Trophoblast cell (in vitro differentiated cells and primary cell): ENCODE data around the gene FGG.

Experiments used
- DNase-seq, 2 donors: peaks; one replicate each; pipeline ENCODE4 v3.0.0-alpha.2; 2016
- H2AFZ ChIP-seq: 2 replicates; pipeline ENCODE4 v1.6.1; 2013; ENCODE audit warnings: low read length, moderate library complexity, mild to moderate bottlenecking; ENCODE audit not compliant: insufficient read depth, poor library complexity
- H2AK5ac ChIP-seq: 2 replicates; pipeline ENCODE4 v1.6.1; 2013; ENCODE audit warnings: mild to moderate bottlenecking, low read length
- H2BK120ac ChIP-seq: 2 replicates; pipeline ENCODE4 v1.6.1; 2013; ENCODE audit warnings: low read length, mild to moderate bottlenecking, moderate library complexity; ENCODE audit not compliant: insufficient read depth, poor library complexity
- H2BK12ac ChIP-seq: 2 replicates; pipeline ENCODE4 v1.6.1; 2013; ENCODE audit warnings: mild to moderate bottlenecking, low read length, moderate library complexity
- H2BK5ac ChIP-seq: 2 replicates; pipeline ENCODE4 v1.6.1; 2013; ENCODE audit warnings: low read length, low read depth, moderate library complexity, mild to moderate bottlenecking; ENCODE audit not compliant: poor library complexity
- H3K14ac ChIP-seq: 2 replicates; pipeline ENCODE4 v1.6.1; 2013; ENCODE audit warnings: mild to moderate bottlenecking, low read length
- H3K18ac ChIP-seq: 2 replicates; pipeline ENCODE4 v1.6.1; 2013; ENCODE audit warnings: mild to moderate bottlenecking, low read length
- H3K23ac ChIP-seq: 2 replicates; pipeline ENCODE4 v1.6.1; 2013; ENCODE audit warnings: low read length
- H3K27ac ChIP-seq: 2 replicates; pipeline ENCODE4 v1.5.1; 2013; ENCODE audit warnings: low read depth, mild to moderate bottlenecking, inconsistent platforms, low read length, moderate library complexity
- H3K27me3 ChIP-seq: 2 replicates; pipeline ENCODE4 v1.6.1; 2013; ENCODE audit warnings: inconsistent platforms, mild to moderate bottlenecking, low read length, moderate library complexity; ENCODE audit not compliant: insufficient read depth
- H3K36me3 ChIP-seq, 2 experiments: 1 replicate in 1 of 2; 2 replicates in 1 of 2; pipeline ENCODE4 v1.6.1; 2013; ENCODE audit warnings: low read length in 2 of 2, mild to moderate bottlenecking in 2 of 2, moderate library complexity in 1 of 2; ENCODE audit not compliant: insufficient read depth in 2 of 2, control insufficient read depth in 1 of 2
- H3K4ac ChIP-seq: 2 replicates; pipeline ENCODE4 v1.6.1; 2013; ENCODE audit warnings: low read depth, mild to moderate bottlenecking, low read length, moderate library complexity
- H3K4me1 ChIP-seq, 2 experiments: 1 replicate in 1 of 2; 2 replicates in 1 of 2; pipeline ENCODE4 v1.6.1; 2013; ENCODE audit warnings: low read length in 2 of 2, mild to moderate bottlenecking in 2 of 2, moderate library complexity in 1 of 2; ENCODE audit not compliant: insufficient read depth in 2 of 2, control insufficient read depth in 1 of 2
- H3K4me2 ChIP-seq: 2 replicates; pipeline ENCODE4 v1.6.1; 2013; ENCODE audit warnings: inconsistent platforms, mild to moderate bottlenecking, low read length, moderate library complexity
- H3K4me3 ChIP-seq: 2 replicates; pipeline ENCODE4 v1.5.1; 2013; ENCODE audit warnings: mild to moderate bottlenecking, low read depth, low read length, inconsistent platforms
- H3K79me1 ChIP-seq: one replicate; pipeline ENCODE4 v1.6.1; 2013; ENCODE audit warnings: low read length
- H3K79me2 ChIP-seq: 2 replicates; pipeline ENCODE4 v1.6.1; 2013; ENCODE audit warnings: low read length, mild to moderate bottlenecking; ENCODE audit not compliant: control insufficient read depth, insufficient read depth, poor library complexity
- H3K9ac ChIP-seq: 2 replicates; pipeline ENCODE4 v1.6.1; 2013; ENCODE audit warnings: mild to moderate bottlenecking, low read length
- H3K9me3 ChIP-seq: 2 replicates; pipeline ENCODE4 v1.6.1; 2013; ENCODE audit warnings: low read depth, mild to moderate bottlenecking, control low read depth, inconsistent platforms, low read length; ENCODE audit not compliant: insufficient read depth
- H4K12ac ChIP-seq: 2 replicates; pipeline ENCODE4 v1.6.1; 2013; ENCODE audit warnings: low read depth, mild to moderate bottlenecking, low read length, moderate library complexity
- H4K8ac ChIP-seq: 2 replicates; pipeline ENCODE4 v1.6.1; 2013; ENCODE audit warnings: low read depth, mild to moderate bottlenecking, low read length, moderate library complexity
- H4K91ac ChIP-seq: one replicate; pipeline ENCODE4 v1.6.1; 2013; ENCODE audit warnings: low read depth, mild to moderate bottlenecking, low read length, moderate library complexity
- WGBS: extraction: QIAGEN DNeasy Blood & Tissue Kit; methylation state at CpG from one replicate; pipeline ENCODE4 v1.1.7; 2013; ENCODE audit warnings: missing lambda C conversion rate; ENCODE audit not compliant: insufficient read length, insufficient coverage; ENCODE audit errors: extremely low coverage; 5-methylcytosine and 5-hydroxymethylcytosine counted together

FGG gene

GRCh38 chr4:154589296-154590197 is 22.9 kb downstream of the FGG start:
- no peak overlapping the region for H3K14ac ChIP-seq
- H4K8ac ChIP-seq = no peak overlapping the region
- no peaks in the 10 kb centered on the region for H3K27me3 ChIP-seq
- no peak overlapping the region for H2AFZ ChIP-seq
- no peak overlapping the region for H2BK12ac ChIP-seq
- no peak overlapping the region for H4K12ac ChIP-seq
- no CpG with 5 or more reads among the region's 7 CpGs for WGBS
- no peak overlapping the region for H2AK5ac ChIP-seq
- no peak overlapping the region for H3K4me3 ChIP-seq
- no peak overlapping the region for H3K4ac ChIP-seq
- H3K4me2 ChIP-seq = no peak overlapping the region
- H3K9me3 ChIP-seq = no peaks in the 10 kb centered on the region
- no peak overlapping the region for H3K23ac ChIP-seq
- no peak overlapping the region for H3K18ac ChIP-seq
- no peak for DNase-seq
- H3K9ac ChIP-seq = no peak overlapping the region
- H2BK120ac ChIP-seq = no peak overlapping the region
- H3K79me2 ChIP-seq = no peaks in the 10 kb centered on the region
- H4K91ac ChIP-seq = no peak overlapping the region
- H2BK5ac ChIP-seq = no peak overlapping the region
- H3K79me1 ChIP-seq = no peaks in the 10 kb centered on the region
- H3K36me3 ChIP-seq = no peaks in the 10 kb centered on the region
- H3K27ac ChIP-seq = no peak overlapping the region
- no peaks in the 10 kb centered on the region for H3K4me1 ChIP-seq

- H3K36me3 ChIP-seq = no peaks in the 10 kb centered on the region
- H3K27me3 ChIP-seq = no peaks in the 10 kb centered on the region
- no peak overlapping the region for H3K14ac ChIP-seq
- no peak overlapping the region for H3K4me2 ChIP-seq
- H3K4me3 ChIP-seq = no peak overlapping the region
- no peak overlapping the region for H3K18ac ChIP-seq
- no peak overlapping the region for H3K9ac ChIP-seq
- no peak overlapping the region for H3K27ac ChIP-seq
- H3K4ac ChIP-seq = no peak overlapping the region
- no peak overlapping the region for H2AFZ ChIP-seq
- no CpG with 5 or more reads among the region's 2 CpGs for WGBS
- H2BK5ac ChIP-seq = no peak overlapping the region
- no peaks in the 10 kb centered on the region for H3K9me3 ChIP-seq
- no peak overlapping the region for H4K12ac ChIP-seq
- H4K91ac ChIP-seq = no peak overlapping the region
- no peak overlapping the region for H4K8ac ChIP-seq
- DNase-seq = no peak
- no peak overlapping the region for H2BK120ac ChIP-seq
- H3K79me1 ChIP-seq = no peaks in the 10 kb centered on the region
- H3K4me1 ChIP-seq = no peaks in the 10 kb centered on the region
- H3K23ac ChIP-seq = no peak overlapping the region
- no peak overlapping the region for H2BK12ac ChIP-seq
- no peaks in the 10 kb centered on the region for H3K79me2 ChIP-seq
- no peak overlapping the region for H2AK5ac ChIP-seq
Measured at GRCh38 chr4:154588198-154588597, 24.3 kb downstream of the FGG start.

- Histone ChIP-seq H3K9ac (no peak overlapping the region), H4K12ac (no peak overlapping the region), H4K8ac (no peak overlapping the region), H3K4ac (no peak overlapping the region), H2BK12ac (no peak overlapping the region), H3K14ac (no peak overlapping the region), H3K4me2 (no peak overlapping the region), H3K18ac (no peak overlapping the region), H3K36me3 (no peaks in the 10 kb centered on the region), H3K9me3 (no peaks in the 10 kb centered on the region), H2BK5ac (no peak overlapping the region), H2BK120ac (no peak overlapping the region), H3K4me3 (no peak overlapping the region), H3K27ac (no peak overlapping the region), H2AFZ (no peak overlapping the region), H4K91ac (no peak overlapping the region), H3K79me2 (no peaks in the 10 kb centered on the region), H2AK5ac (no peak overlapping the region), H3K4me1 (no peaks in the 10 kb centered on the region), H3K23ac (no peak overlapping the region), H3K27me3 (no peaks in the 10 kb centered on the region), H3K79me1 (no peaks in the 10 kb centered on the region)
- no peak for DNase-seq
- no CpG with 5 or more reads among the region's 13 CpGs for WGBS
Measured at GRCh38 chr4:154586296-154587033, 26.0 kb downstream of the FGG start.

GRCh38 chr4:154585369-154586018 is 27.0 kb downstream of the FGG start:
- no peak overlapping the region for H3K27ac ChIP-seq
- no peaks in the 10 kb centered on the region for H3K9me3 ChIP-seq
- H3K79me2 ChIP-seq = no peaks in the 10 kb centered on the region
- no peak overlapping the region for H4K12ac ChIP-seq
- DNase-seq = no peak
- no peak overlapping the region for H3K4ac ChIP-seq
- no peak overlapping the region for H3K18ac ChIP-seq
- WGBS = no CpG with 5 or more reads among the region's 10 CpGs
- no peak overlapping the region for H2AFZ ChIP-seq
- H3K4me1 ChIP-seq = no peaks in the 10 kb centered on the region
- H2BK5ac ChIP-seq = no peak overlapping the region
- H3K36me3 ChIP-seq = no peaks in the 10 kb centered on the region
- no peaks in the 10 kb centered on the region for H3K27me3 ChIP-seq
- H4K8ac ChIP-seq = no peak overlapping the region
- H3K14ac ChIP-seq = no peak overlapping the region
- H2BK12ac ChIP-seq = no peak overlapping the region
- H2AK5ac ChIP-seq = no peak overlapping the region
- no peak overlapping the region for H3K23ac ChIP-seq
- H3K4me3 ChIP-seq = no peak overlapping the region
- H4K91ac ChIP-seq = no peak overlapping the region
- no peak overlapping the region for H2BK120ac ChIP-seq
- H3K79me1 ChIP-seq = no peaks in the 10 kb centered on the region
- no peak overlapping the region for H3K4me2 ChIP-seq
- no peak overlapping the region for H3K9ac ChIP-seq
